OCI-LY1 (cell line): ENCODE measurements around the gene CFAP99.

Experiments
- H2AFZ ChIP-seq: fragments of 200-600 bp; sonication (generic), shearing (Covaris generic); 2 replicates; pipeline ENCODE4 v1.6.0; 2014; ENCODE audit warnings: antibody characterized with exemption, mild to moderate bottlenecking, low read length
- H3F3A ChIP-seq: fragments of 200-600 bp; sonication (generic), shearing (Covaris generic); 2 replicates; pipeline ENCODE4 v1.6.0; 2014; ENCODE audit warnings: mild to moderate bottlenecking, antibody characterized with exemption, low read length, moderate library complexity; ENCODE audit not compliant: insufficient read depth
- H3K27ac ChIP-seq: fragments of 200-600 bp; sonication (generic); 2 replicates; pipeline ENCODE4 v1.5.1; 2014; ENCODE audit warnings: low read length, mixed run types, mild to moderate bottlenecking, low read depth; ENCODE audit not compliant: poor library complexity, severe bottlenecking
- H3K27me3 ChIP-seq: fragments of 200-600 bp; sonication (generic); 2 replicates; pipeline ENCODE4 v1.6.0; 2014; ENCODE audit warnings: antibody characterized with exemption, mild to moderate bottlenecking, low read length, moderate library complexity; ENCODE audit not compliant: insufficient read depth
- H3K36me3 ChIP-seq: fragments of 200-600 bp; sonication (generic); 2 replicates; pipeline ENCODE4 v1.6.1; 2014; ENCODE audit warnings: mild to moderate bottlenecking, antibody characterized with exemption, low read length, moderate library complexity, mixed read lengths; ENCODE audit not compliant: insufficient read depth
- H3K4me1 ChIP-seq: fragments of 200-600 bp; sonication (generic); 2 replicates; pipeline ENCODE4 v1.5.1; 2014; ENCODE audit warnings: mild to moderate bottlenecking, low read length, moderate library complexity; ENCODE audit not compliant: insufficient read depth, severe bottlenecking
- H3K4me2 ChIP-seq: fragments of 200-600 bp; sonication (generic), shearing (Covaris generic); 2 replicates; pipeline ENCODE4 v1.6.1; 2014; ENCODE audit warnings: low read length
- H3K4me3 ChIP-seq: fragments of 200-600 bp; sonication (generic); 2 replicates; pipeline ENCODE4 v1.5.1; 2014; ENCODE audit warnings: low read length, low read depth, mild to moderate bottlenecking, mixed read lengths; ENCODE audit not compliant: poor library complexity, severe bottlenecking
- H3K79me2 ChIP-seq: fragments of 200-600 bp; shearing (Covaris generic); 2 replicates; pipeline ENCODE4 v1.6.1; 2016; ENCODE audit warnings: mixed run types, low read length, mixed read lengths; ENCODE audit not compliant: insufficient read depth
- H3K9ac ChIP-seq: fragments of 200-600 bp; sonication (generic), shearing (Covaris generic); 2 replicates; pipeline ENCODE4 v1.6.1; 2014; ENCODE audit warnings: mild to moderate bottlenecking, low read length, mixed read lengths
- H3K9me2 ChIP-seq: fragments of 200-600 bp; sonication (generic), shearing (Covaris generic); 2 replicates; pipeline ENCODE4 v1.6.1; 2014; ENCODE audit warnings: low read depth, mild to moderate bottlenecking, low read length, mixed read lengths
- H3K9me3 ChIP-seq: fragments of 200-600 bp; shearing (Covaris generic); 2 replicates; pipeline ENCODE4 v1.6.1; 2014; ENCODE audit warnings: low read length, mixed read lengths
- H4K20me1 ChIP-seq: fragments of 200-600 bp; sonication (generic), shearing (Covaris generic); 2 replicates; pipeline ENCODE4 v1.6.0; 2016; ENCODE audit warnings: mild to moderate bottlenecking, low read length; ENCODE audit not compliant: insufficient read depth
- CTCF ChIP-seq: fragments of 200-600 bp; sonication (generic), shearing (Covaris generic); IDR thresholded peaks from 2 replicates; pipeline ENCODE4 v1.5.1; 2017; ENCODE audit warnings: mild to moderate bottlenecking, antibody characterized with exemption, low read length, moderate library complexity, mixed read lengths
- EZH2 ChIP-seq: fragments of 200-600 bp; sonication (generic), shearing (Covaris generic); IDR thresholded peaks from 2 replicates; pipeline ENCODE4 v1.8.0; 2017; ENCODE audit warnings: borderline replicate concordance, mixed run types, mild to moderate bottlenecking, antibody characterized with exemption, low read length, moderate library complexity, mixed read lengths

The CFAP99 gene

GRCh38 chr4:2442175-2442993 is 23.6 kb downstream of the CFAP99 start:
- Histone ChIP-seq H4K20me1 (no peaks in the 10 kb centered on the region), H3F3A (no peaks in the 10 kb centered on the region), H3K9me3 (no peaks in the 10 kb centered on the region), H3K9me2 (no peaks in the 10 kb centered on the region), H3K9ac (no peak overlapping the region), H2AFZ (no peak overlapping the region), H3K4me1 (peaks cover 3% of the 10 kb centered on the region), H3K4me3 (no peak overlapping the region), H3K4me2 (peak overlapping the region; percentile 35; the same call in 1 of the 2 replicates), H3K27me3 (no peaks in the 10 kb centered on the region), H3K36me3 (no peaks in the 10 kb centered on the region), H3K79me2 (no peaks in the 10 kb centered on the region), H3K27ac (no peak overlapping the region)
- TF ChIP-seq EZH2 (no peak), CTCF (no peak)

GRCh38 chr4:2443061-2443730 is 24.4 kb downstream of the CFAP99 start:
- H3K9me3 ChIP-seq = no peaks in the 10 kb centered on the region
- no peaks in the 10 kb centered on the region for H3F3A ChIP-seq
- no peak for TF ChIP-seq EZH2
- TF ChIP-seq CTCF = no peak
- H3K4me2 ChIP-seq = no peak overlapping the region
- no peaks in the 10 kb centered on the region for H3K36me3 ChIP-seq
- H3K9ac ChIP-seq = no peak overlapping the region
- no peak overlapping the region for H3K27ac ChIP-seq
- H3K9me2 ChIP-seq = no peaks in the 10 kb centered on the region
- no peaks in the 10 kb centered on the region for H4K20me1 ChIP-seq
- H2AFZ ChIP-seq = no peak overlapping the region
- no peaks in the 10 kb centered on the region for H3K79me2 ChIP-seq
- peaks cover 3% of the 10 kb centered on the region for H3K4me1 ChIP-seq
- no peaks in the 10 kb centered on the region for H3K27me3 ChIP-seq
- no peak overlapping the region for H3K4me3 ChIP-seq

- peaks cover 3% of the 10 kb centered on the region for H3K4me1 ChIP-seq
- H3K4me2 ChIP-seq = no peak overlapping the region
- no peaks in the 10 kb centered on the region for H3K27me3 ChIP-seq
- H3K36me3 ChIP-seq = no peaks in the 10 kb centered on the region
- no peaks in the 10 kb centered on the region for H3K9me2 ChIP-seq
- H3K4me3 ChIP-seq = no peak overlapping the region
- H4K20me1 ChIP-seq = no peaks in the 10 kb centered on the region
- no peaks in the 10 kb centered on the region for H3K9me3 ChIP-seq
- TF ChIP-seq CTCF (no peak), EZH2 (no peak)
- H2AFZ ChIP-seq = no peak overlapping the region
- no peak overlapping the region for H3K9ac ChIP-seq
- no peak overlapping the region for H3K27ac ChIP-seq
- no peaks in the 10 kb centered on the region for H3K79me2 ChIP-seq
- H3F3A ChIP-seq = no peaks in the 10 kb centered on the region
These were observed 25.4 kb downstream of the CFAP99 start for GRCh38 chr4:2443956-2444740.
